GM21529 (cell line): Measurements from ENCODE around the gene HIPK1.

Experiments
- ATAC-seq: cut with Tn5 transposase; IDR thresholded peaks from one replicate; pipeline ENCODE4 v1.9.1; 2021; ENCODE audit not compliant: unreplicated experiment

The HIPK1 gene

DNA sequence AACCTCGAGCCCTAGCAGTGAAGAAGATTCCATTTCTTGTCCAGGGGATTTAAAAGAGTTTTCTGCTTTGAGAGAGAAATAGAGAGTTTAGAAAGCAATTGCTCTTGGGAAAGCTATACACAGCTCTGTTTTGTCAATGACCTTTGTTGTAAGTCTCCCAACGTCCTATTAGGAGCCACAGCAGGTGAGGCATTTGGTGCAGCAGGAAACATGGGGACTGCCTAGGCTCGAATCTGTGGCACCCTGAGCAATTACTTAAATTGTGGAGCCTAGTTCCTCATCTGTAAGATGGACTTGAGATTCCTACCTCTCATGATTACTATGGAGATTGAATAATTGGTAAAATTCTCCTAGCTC lies 15.8 kb upstream of the HIPK1 start:
- no peak for ATAC-seq

DNA sequence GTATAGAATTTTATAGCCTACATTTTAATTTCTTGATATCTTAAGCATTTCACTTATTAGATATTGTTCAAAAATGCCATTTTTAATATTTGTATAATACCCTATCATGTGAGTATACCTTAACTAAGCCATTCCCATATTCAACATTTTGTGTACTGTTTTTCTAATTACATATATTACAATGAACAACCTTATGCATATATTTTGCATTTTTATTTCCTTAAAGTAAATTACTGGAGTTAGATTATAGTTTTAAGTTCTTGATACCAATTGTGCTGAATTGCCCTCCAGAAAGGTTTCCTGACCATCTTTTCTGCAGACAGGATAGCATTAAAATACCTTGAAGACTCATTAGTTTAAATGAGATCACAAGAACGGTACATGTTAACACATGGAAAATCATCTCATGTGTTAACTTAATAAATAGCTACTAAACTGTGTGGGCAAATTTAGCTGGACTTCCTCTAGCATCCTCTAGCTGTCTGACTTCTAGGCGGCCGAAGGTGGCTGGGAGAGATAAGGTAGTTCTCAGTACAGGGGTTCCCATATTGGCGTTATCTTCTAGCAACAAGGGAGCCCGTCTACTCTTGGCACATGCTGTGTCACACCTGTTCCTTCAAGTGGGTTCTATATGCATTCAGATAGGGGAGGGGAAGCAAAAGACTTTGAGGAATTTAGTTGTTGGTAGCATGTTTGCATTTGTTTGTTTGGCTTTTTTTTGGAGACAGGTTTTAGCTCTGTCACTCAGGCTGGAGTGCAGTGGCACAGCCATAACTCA lies 15.0 kb upstream of the HIPK1 start:
- ATAC-seq = no peak

DNA sequence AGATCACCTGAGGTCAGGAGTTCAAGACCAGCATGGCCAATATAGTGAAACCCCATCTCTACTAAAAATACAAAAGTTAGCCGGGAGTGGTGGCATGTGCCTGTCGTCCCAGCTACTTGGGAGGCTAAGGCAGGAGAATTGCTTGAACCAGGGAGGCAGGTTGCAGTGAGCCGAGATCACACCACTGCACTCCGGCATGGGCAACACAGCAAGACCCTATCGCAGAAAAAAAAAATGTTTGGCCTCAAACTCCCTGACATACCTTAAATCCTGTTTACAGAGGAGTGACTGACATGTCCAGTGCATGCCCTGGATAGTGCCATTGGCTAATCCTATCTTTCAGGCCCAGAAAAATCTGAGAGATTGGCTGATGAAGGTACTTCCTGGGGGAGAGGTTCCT lies 12.2 kb upstream of the HIPK1 start:
- no peak for ATAC-seq

DNA sequence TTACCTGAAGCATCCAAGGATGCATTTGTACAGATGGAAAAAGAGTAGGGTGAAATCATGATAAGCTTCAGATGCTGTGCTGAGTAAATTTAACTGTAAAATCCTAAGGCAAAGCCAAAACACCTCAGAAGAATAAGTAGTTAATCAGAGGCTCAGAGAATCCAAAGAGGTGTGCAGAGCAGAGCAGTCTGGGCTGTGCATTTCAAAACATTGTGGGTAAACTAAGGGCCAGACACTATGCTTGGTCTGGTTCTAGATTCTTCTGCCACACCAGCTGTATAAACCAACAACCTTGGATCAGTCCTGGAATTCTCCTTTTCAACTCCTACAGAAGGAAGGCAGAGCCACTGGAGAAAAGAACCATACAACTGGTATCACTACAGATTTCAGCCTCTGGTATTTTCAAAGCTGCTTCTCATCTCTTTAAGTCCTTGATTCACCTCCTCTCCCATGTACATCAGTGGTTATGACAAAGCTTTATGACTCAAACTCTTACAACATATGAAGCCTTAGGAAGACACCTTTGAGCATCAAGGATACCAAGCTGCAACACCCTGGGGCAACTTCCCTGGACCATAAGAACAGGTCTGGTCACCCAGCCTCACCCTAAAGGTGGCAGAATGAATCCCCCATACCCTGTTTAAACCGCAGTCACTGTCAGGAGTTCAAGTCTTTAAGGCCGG lies 11.6 kb upstream of the HIPK1 start:
- ATAC-seq = no peak

DNA sequence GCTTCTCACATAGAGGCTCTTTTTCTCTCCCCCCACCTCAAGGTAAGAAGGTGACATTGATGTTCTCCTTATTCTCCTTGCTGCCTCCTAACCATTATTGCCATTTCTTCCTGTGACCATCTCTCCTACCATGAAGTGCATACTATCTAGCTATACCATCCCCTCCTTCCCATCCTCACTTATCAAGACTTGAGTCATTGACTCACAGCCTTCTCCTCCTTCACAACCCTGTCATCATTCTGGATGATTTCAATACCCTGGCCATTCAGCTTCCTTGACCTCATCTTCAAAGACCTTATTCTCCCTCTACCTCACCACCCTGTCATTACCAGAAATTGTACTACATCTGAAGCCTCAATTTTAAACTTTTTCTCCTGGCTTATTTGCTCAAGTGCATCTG lies 10.9 kb upstream of the HIPK1 start:
- ATAC-seq = no peak

DNA sequence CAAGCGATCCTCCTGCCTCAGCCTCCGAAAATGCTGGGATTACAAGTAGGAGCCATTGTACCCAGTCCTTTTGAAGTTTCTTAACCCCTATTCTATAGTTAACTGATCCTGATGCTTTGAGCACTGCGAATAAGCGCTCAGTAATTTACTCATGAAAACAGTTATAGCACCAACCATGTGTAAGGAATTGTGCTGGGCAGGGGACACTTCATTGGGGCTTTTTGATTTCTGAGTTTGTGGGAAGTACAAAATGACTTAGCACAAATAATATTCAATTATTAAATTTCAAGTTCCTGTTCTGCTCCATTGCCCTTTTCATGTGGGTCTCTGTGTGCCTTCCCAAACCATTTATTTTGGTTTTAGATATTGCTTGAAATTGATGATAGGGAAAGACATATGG lies 6.2 kb upstream of the HIPK1 start:
- ATAC-seq = no peak

DNA sequence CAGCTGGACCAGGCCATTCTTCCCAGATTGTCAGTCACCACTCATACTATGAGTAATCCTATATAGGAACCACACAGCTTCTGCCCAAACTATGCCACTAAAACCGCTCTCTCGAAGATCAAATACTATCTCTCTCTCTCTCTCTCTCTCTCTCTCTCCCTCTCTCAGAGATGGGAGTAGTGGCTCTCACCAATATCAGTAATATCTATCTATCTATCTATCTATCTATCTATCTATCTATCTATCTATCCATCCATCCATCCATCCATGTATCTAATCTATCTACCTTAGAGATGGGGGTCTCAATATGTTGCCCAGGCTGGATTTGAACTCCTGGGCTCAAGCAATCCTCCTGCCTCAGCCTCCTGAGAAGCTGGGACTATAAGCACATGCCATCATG lies 4.7 kb upstream of the HIPK1 start:
- ATAC-seq = no peak

DNA sequence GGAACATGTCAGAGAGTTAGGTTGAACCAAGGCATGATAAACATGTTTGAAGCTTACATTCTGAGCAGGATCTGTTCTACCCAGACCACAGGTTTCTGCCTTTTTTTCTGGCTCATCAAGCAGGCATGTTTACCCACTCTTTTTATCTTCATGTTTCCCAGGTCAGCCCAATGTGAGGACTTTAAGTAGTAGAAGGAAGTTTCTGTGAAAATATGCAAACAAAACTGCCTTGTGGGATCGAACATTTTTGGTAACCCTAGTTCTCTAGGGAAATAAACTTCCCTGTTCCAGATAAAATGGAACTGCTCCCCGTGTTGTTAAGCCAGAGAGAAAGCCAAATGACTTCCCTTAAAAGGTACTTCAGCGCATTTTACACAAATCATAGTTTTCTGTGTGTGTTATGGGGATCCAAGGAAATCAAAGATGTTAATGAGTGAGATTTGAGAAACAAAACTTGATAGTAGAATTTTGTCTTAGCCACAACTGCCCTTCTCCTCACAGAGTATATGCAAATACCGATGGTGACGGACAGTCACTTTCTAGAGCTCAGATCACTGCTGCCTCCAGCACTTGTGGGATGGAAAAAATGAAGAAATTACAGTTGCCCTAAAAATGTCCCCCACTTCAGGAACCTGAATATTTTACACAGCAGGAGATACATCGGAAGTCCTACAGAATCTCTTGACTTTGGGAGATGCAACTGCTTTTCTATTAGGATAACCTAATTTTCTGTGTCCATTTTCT lies 765 bp upstream of the HIPK1 start:
- peak; percentile 28 for ATAC-seq

DNA sequence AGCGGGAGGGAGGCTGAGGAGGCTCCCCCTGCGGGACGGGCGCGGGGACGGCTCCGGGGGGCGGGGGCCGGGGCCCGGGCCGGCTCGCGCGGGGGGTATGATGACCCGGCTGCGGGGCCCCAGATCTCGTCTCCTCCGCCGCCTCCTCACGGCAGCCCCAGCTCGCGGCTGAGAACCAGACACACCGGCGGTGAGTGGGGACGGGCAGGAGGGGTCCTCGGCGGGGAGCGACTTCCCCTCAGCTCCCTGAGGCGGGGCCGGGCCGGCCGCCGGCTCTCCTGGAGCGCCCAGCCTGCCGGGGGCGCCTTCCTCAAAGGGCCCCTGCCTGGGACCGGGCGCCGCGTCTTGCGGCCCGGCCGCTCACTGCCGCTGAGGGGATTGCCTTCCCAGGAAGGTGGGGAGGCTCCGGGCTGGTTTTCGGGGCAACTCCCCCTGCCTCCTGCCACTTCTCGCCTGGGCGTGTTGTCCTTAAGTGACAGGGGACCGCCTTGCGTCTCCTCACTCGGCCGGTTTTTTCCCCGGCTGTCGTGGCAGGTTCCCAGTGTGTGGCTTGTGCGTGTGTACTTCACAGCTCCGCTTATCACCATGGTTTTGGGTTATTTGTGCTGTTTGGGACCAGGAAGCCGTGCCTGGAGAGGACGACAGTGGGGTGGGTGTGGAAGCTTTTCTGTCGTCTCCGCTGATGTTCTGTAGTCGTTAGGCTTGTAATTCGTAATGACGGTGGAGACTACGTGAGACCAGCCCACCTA lies 800 bp downstream of the HIPK1 start:
- ATAC-seq = peak; percentile 30

DNA sequence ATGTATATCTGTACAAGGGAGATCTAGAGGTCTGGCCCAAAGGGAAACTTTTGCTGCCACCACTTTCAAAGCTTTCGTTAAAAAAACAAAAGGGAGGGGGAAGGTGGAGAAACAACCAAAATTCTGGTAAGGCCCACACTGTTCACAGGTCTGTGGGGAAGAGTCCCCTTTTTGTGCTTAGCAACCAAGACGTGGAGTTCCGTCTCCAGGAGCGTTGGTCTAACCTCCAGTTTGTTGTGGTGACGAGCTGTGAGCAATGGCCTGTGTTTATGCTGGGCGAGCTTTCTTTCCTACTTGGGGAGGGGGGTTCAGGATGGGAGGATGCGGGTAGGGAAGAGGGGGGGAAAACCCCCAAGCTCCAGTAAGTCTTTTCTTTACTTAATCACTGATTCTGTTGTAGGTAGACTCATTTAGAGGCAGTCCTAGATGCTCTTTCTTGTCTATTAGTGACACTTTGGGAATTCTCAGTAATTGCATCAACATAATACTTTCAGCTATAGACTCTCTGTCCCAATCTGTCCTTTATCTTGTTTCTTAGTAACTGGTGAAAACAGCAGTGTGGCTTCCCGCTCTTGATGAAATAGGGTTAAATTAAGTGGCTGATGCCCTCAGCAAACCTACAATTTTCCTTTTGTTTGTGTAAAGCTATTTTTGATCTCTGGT lies 1.5 kb downstream of the HIPK1 start:
- ATAC-seq = peak; percentile 38

DNA sequence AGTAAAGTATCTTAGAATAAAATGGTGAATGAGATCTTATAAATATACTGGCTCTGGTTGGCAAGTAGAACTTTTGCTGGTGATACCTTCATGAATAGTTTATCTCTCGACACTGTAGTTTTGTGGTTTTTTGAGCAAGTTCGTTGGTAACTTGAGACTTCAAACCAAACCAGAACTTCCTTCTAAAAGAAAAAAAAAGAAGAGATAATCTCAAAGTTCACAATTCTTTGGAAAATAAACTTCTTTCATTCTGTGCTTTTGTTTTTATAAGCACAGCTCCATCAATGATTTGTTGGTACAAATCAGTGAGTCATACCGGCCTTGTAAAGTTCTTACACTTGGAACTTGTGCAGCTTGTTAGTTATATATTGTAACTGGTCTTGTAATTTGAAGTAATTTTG lies 2.3 kb downstream of the HIPK1 start:
- no peak for ATAC-seq

DNA sequence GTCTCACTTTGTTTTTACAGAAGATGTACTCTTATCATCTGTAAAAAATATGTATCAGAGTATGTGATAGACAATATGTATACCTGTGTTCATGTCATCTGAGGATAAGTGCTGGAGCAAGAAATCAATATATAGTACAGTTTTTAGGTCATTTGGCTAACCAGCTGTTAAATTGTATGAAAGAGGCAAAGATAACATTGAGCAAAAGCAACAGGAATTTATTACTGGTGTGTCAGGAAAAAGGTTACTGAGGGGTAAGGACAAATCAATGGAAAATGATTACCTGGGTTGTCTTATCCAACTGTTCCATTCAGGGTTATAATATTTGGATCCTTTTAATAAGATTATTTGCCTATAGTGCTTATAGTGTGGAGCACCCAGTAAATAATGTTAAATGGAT lies 4.9 kb downstream of the HIPK1 start:
- ATAC-seq = no peak

DNA sequence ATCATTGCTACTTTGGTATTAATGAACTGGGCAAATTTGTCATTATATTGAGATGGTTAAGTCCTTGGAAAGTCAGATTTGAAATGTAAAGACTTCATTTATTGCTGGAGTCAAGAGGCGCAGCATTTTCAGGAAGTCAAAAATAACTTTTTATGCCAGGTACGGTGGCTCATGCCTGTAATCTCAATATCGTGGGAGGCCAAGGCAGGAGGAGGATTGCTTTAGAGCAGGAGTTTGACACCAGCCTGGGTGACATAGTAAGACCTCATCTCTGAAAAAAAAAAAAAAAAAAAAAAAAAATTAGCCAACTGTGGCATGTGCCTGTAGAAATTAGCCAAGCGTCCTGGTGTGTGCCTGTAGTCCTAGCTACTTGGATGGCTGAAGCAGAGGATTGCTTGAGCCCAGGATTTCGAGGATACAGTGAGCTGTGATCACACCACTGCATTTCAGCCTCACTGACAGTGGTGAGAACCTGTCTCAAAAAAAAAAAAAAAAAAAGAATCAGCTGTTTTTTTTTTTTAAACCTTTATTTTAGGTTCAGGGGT lies 5.5 kb downstream of the HIPK1 start:
- no peak for ATAC-seq

DNA sequence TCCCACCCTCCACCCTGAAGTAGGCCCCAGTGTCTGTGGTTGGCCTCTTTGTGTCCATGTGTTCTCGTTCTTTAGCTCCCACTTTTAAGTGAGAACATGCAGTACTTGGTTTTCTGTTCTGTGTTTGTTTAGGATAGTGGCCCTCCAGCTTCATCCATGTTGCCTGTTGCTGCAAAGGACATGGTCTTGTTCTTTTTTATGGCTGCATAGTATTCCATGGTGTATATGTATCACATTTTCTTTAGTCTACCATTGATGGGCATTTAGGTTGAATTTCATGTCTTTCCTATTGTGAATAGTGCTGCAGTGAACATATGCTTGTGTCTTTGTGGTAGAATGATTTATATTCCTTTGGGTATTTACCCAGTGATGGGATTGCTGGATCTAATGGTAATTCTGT lies 6.1 kb downstream of the HIPK1 start:
- ATAC-seq = no peak

DNA sequence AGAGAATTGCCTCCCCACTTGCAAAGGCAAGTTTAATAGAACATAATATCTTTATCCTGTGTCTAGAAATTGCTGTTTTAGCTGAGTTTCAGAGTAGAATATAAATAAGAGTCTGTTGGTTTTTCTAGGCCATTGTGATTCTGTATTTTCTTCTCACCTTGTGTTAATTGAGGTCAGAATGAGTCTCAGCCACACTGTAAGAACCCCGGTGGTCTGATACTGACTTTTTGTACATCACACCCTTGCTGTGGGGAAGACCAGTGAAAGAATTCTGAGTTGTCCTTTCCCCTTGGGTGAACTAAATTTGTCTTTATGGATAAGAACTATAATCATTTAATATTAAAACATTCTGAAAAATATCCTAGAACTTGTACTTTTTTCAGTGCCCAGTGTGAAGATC lies 6.8 kb downstream of the HIPK1 start:
- no peak for ATAC-seq

DNA sequence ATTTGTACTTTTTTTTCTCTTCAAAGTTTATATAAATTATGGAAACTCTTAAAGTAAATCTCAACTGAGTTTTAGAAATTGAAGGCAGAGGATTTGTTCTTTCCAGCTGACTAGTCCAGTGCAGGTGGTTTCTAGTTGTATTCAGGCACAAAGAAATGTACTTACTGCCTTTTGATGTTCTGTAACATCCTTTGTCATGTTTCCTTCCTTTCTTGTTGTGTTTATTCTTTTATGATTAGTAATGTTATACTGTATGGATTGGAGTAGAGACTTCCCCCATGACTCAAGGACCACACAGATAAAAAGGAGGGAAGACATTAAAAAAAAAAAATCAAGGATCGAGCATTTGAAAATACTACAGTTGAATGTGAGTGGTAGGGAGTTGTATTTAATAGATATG lies 8.0 kb downstream of the HIPK1 start:
- no peak for ATAC-seq

DNA sequence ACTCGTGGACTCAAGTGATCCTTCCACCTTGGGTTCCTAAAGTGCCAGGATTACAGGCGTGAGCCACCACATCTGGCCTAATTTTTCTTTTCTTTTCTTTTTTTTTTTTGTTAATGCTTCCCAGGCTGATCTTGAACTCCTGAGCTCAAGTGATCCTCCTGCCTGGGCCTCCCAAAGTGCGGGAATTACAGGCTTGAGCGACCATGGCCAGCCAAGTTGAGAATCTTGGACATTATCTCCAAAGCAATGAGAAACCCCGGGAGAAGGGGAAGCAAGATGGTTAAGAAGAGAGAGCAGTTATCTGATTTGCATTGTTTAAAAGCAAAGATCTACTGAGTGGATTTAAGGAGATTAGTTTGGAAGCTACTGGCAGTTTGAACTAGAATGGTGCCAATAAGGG lies 9.1 kb downstream of the HIPK1 start:
- ATAC-seq = no peak

DNA sequence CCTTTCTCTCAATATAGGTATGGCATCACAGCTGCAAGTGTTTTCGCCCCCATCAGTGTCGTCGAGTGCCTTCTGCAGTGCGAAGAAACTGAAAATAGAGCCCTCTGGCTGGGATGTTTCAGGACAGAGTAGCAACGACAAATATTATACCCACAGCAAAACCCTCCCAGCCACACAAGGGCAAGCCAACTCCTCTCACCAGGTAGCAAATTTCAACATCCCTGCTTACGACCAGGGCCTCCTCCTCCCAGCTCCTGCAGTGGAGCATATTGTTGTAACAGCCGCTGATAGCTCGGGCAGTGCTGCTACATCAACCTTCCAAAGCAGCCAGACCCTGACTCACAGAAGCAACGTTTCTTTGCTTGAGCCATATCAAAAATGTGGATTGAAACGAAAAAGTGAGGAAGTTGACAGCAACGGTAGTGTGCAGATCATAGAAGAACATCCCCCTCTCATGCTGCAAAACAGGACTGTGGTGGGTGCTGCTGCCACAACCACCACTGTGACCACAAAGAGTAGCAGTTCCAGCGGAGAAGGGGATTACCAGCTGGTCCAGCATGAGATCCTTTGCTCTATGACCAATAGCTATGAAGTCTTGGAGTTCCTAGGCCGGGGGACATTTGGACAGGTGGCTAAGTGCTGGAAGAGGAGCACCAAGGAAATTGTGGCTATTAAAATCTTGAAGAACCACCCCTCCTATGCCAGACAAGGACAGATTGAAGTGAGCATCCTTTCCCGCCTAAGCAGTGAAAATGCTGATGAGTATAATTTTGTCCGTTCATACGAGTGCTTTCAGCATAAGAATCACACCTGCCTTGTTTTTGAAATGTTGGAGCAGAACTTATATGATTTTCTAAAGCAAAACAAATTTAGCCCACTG lies 11.5 kb downstream of the HIPK1 start:
- ATAC-seq = no peak

DNA sequence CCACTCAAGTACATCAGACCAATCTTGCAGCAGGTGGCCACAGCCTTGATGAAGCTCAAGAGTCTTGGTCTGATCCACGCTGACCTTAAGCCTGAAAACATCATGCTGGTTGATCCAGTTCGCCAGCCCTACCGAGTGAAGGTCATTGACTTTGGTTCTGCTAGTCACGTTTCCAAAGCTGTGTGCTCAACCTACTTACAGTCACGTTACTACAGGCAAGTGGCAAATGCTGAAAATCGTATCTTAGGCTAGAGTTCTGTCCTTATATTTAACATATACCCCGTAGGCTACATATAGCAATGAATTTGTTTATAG lies 12.1 kb downstream of the HIPK1 start:
- ATAC-seq = no peak

DNA sequence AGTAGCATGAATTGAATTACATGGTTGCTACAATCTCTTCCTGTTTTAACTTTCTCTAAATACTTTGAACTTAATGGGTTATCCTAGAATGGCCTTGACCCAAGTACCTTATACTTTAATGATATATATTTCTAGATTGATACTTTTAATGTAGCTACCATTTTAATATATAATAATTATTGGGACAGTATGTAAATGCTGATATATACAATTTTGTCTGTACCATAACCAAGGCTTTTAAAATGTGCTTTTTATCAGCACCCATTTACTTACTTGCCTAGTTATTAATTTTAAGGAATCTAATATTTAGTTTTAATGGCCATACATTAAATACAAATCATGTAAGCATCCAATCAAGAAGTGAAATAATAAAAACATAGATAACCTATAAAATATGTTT lies 13.4 kb downstream of the HIPK1 start:
- ATAC-seq = no peak
